NCI-H82 treated with DMSO at 0.1 percent for 48 hours (cell line): Measurements from ENCODE around the gene PWP1.

Experiments
- DNase-seq: peaks from one replicate; lab custom pipeline; 2025; ENCODE audit not compliant: unreplicated experiment; lab: John Stamatoyannopoulos, UW

PWP1 gene

DNA sequence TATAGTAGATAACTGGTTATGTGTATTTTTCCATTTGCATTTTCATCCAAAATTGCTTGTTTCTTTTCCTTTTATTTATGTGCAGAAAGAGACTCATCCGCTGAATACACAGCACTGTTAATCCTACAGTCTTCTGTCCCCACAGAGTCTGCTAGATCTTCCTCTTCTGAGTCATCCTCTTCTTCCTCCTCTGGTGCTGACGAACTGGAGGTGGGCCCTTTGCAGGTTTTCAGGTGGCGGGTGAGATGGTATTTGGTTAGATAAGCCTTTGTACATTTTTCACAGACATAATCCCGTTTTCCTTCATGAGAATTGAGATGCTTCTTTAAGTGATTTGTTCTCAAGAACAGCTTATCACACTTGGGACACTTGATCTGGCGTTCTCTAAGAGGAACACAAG, 48.5 kb downstream of the PWP1 start:
- no peak for DNase-seq

- DNase-seq: no peak
These were observed 50.2 kb downstream of the PWP1 start for GRCh38 chr12:107735763-107736162.

GRCh38 chr12:107736914-107737313, 51.3 kb downstream of the PWP1 start:
- no peak for DNase-seq

- DNase-seq: no peak
These were observed 62.9 kb downstream of the PWP1 start for GRCh38 chr12:107748472-107748871.

DNA sequence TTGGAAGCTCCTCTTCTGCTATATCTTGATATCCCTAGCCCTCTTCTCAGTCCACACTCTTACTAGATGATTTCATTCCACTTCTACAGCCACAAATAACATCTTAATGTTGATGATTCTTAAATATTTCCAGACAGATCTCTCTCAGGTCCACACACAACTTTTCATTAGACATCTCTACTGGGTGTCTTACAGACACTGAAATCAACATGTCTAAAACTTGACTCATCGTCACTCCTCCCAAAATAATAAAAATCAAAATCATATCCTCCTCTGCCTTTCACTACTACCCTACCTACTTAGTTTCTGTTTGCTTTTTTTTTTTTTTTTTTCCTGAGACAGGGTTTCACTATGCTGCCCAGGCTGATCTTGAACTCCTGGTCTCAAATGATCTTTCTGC, 63.5 kb downstream of the PWP1 start:
- DNase-seq: no peak

DNA sequence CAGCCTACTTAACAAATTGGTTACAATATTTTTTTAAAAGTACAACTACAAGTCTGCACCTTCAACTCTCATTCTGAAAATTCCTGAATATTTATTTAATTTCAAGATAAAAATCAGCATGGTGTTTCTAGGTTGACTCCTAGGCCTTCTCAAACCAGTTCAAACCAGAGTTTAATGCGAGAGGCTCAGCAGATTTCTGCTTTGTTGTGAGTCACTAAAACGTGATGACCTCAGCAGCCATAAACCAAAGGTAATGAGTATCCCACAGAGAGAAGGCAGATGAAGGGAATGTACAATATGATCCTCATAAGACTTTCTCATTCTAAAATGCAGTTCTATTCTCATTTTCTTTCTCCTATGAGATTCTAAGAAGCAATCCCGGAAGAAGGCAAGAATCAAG, 73.8 kb downstream of the PWP1 start:
- DNase-seq: no peak

GRCh38 chr12:107760207-107760808, 74.7 kb downstream of the PWP1 start:
- no peak for DNase-seq

DNA sequence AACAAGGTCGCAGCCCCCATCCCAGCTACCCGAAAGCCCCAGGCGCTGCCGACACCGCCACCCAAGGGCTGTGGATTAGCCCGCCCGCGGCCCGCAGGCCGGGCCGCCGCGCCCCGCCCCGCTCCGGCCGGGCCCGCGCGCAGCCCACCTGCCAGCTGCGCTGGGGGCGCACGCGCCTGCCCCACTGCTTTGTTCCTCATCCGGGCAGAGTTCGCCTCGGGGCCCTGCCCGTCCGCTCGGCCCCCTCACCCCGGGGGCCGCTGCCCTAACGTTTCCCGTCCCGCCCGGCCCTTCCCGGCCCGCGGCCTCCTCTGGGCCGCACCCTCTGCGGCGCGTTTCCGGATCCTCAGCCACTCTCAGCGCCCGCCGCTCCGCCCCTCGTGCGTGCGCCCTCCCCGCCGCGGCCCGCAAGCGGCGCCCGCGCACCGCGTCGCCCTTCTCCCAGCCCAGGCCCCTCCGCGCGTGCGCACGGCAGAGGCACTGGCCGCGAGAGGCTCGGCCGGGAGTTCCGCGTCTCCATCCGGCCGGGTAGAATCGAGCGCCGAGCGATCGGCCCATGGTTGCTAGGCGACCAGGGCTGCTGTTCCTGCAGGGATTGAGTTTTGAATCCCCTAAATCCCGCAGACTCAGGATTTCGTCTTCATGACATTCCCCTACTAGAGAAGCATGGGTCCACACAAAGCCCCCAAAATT, 75.4 kb downstream of the PWP1 start, which contains the start of gene PRDM4:
Gene PRDM4, minus strand, starts transcription at position 329 of the 693 bp plus-strand sequence. CDS start 622 bp downstream, outside the sequence.
- DNase-seq: peak; percentile 75

- DNase-seq: no peak
These were observed 75.9 kb downstream of the PWP1 start for GRCh38 chr12:107761502-107761904.
